Mammary epithelial cell (primary cell): Measurements from ENCODE around the gene CCBE1.

Source experiments
- CTCF ChIP-seq, 2 donors: IDR thresholded peaks in 1 of 2; conservative IDR thresholded peaks in 1 of 2; 2 replicates each; pipeline ENCODE4 v1.5.1; 2011 to 2012; ENCODE audit warnings: inconsistent platforms in 2 of 2, low read length in 2 of 2, mild to moderate bottlenecking in 2 of 2, control low read depth in 1 of 2, low read depth in 1 of 2; ENCODE audit not compliant: insufficient read depth in 1 of 2; ENCODE audit errors: extremely low read depth in 1 of 2
- EZH2 ChIP-seq: IDR thresholded peaks from 2 replicates; pipeline ENCODE4 v1.6.1; 2012; ENCODE audit warnings: low read length, inconsistent platforms, borderline replicate concordance

GRCh38 chr18:59674903-59675270 lies 22.3 kb downstream of the CCBE1 start:
- TF ChIP-seq CTCF (conservative IDR thresholded peaks at IDR 0.05 in 1 of 2, IDR thresholded peaks at IDR 0.05 in 1 of 2; ENCODE audit: extremely low read depth in 1 of 2, insufficient read depth in 1 of 2, low read depth in 1 of 2, low read length in 2 of 2) (no peak), EZH2 (no peak)
